HG02840 (cell line): Measurements from ENCODE around the gene NF2.

Experiments
- ATAC-seq: cut with Tn5 transposase; IDR thresholded peaks from one replicate; pipeline ENCODE4 v1.9.1; 2021; ENCODE audit warnings: mild to moderate bottlenecking, moderate library complexity, moderate number of reproducible peaks; ENCODE audit not compliant: unreplicated experiment, low FRiP score

Gene NF2

DNA sequence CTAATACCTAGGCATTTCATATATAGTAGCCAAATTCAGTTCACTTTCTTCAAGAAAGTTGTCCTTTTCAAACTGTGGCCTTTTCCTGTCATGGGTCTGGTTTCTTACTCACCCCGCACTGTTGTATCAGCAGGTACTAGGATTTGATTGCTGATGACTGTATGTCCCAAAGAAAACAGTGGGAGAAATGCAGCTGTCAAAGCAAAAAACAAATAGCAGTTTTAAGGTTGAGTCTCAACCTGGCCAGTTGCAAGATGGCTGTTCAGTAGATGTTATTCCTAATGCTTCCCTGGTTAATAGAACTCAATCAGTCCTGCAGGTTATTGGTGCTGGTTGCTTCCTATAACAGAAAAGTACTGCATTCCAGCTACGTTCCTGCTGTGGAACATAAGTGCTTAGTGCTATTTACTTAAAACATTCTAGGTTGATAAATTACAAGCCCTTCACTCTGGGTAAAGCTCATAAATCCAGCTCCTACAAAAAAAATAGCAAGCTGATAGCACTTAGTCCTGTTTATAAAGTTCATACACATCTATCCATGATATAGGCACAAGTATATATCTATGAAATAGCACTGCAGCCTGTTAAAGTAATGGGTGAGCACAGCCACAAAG, 26.6 kb downstream of the NF2 start:
- no peak for ATAC-seq

DNA sequence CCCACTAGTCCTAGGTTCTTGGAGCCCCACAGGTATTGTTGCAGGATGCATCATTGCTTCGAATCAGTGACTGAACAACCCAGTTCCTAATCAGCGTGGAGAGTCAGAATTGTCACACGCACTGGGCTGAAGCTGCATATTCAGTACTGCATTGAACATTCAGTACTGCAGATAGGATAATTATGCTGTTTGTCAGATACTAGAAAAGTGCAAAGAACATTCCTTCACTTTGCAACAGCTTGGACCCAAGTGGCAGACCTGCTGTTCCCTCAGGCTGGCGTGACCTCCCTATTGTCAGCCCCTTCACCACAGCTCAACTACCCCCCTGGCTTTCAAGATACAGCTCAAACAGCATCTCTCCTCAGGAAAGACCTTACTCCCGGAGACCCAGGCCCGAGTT, 27.6 kb downstream of the NF2 start:
- no peak for ATAC-seq

DNA sequence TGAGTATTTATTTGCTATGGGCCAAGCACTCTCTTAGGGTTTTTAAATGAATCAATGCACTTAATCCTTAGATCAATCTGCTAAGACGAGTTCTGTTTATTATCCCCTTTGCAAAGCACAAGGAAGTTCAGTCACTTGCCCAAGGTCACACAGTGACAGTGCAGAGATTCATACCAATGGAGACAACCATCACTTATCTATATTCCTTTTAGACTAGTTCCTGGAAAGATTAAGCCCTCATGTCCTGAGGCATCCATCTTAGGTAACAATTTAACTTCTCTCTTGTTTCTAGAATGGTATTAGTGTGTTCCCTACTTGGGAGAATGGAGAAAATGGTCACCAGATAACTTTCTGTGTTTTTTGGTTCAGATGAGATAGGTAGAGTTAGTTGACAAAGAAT, 28.3 kb downstream of the NF2 start:
- ATAC-seq, result no peak

DNA sequence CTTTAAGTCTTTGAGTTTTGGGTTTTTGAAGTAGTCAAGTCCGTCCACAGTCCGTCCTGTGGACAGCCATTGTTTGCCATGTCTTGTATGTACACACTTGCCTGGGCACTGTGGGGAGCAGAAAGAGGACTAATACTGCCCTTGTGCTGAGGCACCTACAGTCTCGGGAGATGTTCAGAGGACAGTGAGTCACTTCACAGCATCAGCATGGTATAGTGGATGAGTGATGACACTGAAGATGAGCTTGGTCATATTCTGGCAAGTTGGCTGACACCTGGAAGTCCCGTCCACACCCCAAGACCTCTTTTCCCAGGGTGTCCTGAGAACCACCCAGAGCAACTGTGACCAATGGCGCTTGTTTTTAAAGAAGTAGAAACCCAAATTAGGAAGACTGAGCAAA, 29.2 kb downstream of the NF2 start:
- ATAC-seq, result no peak

DNA sequence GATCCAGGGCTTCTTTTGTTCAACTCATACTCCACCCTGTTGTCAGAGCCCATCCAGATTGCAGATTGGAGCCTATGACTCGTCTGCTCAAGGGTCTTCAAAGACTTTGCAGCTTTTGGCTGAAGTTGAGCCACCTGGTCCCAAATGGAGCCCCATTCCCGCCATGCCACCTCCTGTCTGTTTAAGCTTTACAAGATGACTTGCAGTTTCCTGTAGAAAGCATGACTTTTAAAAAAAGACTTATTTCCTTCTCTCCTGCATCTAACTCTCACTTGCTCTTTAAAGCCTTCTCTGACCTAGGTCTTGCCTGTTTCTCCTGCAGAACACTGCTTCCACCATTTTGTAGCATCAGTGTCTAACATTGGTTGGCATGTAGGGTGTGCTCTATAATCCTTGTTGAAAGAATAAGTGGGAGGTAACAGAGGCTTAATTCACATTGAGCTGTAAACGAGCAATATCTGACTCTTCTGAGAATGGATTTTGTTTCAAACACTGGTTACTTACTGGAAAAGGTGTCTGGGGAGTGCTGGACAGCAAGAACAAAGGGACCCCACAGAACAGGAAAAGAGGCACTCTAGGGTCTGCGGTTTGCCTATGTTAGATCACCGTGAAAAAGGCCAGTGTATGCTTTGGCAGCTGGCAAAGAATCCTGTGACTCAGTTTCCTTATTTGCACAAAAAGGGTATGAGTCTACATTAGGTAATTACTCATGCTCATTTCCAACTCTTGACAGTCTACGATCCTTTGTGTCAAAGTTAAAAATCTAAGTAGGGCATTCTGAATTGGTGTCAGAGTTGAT, 30.3 kb downstream of the NF2 start:
- no peak for ATAC-seq

GRCh38 chr22:29634847-29635246, 31.4 kb downstream of the NF2 start:
- no peak for ATAC-seq

GRCh38 chr22:29635734-29636357, 32.4 kb downstream of the NF2 start:
- no peak for ATAC-seq

GRCh38 chr22:29636751-29637150, 33.3 kb downstream of the NF2 start:
- no peak for ATAC-seq

- no peak for ATAC-seq
Observed at GRCh38 chr22:29637181-29637580, 33.7 kb downstream of the NF2 start.

GRCh38 chr22:29638678-29639077, 35.2 kb downstream of the NF2 start:
- ATAC-seq, result no peak

DNA sequence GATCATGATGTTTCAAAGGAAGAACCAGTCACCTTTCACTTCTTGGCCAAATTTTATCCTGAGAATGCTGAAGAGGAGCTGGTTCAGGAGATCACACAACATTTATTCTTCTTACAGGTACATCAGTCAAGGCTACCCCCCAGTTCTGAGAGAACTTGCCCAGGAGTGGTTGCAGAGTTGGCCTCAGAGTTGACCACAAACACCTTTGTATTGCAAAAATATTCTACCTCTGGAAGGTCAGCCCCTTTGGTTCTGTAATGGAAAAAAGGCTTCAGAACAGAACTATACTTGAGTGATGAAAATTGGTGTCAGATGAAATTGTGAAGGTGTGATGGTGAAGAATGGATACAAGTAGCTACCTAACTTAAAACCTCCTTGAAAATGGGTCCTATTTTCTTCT, 35.7 kb downstream of the NF2 start:
- ATAC-seq, result no peak

GRCh38 chr22:29641042-29641699, 37.7 kb downstream of the NF2 start:
- ATAC-seq, result no peak

DNA sequence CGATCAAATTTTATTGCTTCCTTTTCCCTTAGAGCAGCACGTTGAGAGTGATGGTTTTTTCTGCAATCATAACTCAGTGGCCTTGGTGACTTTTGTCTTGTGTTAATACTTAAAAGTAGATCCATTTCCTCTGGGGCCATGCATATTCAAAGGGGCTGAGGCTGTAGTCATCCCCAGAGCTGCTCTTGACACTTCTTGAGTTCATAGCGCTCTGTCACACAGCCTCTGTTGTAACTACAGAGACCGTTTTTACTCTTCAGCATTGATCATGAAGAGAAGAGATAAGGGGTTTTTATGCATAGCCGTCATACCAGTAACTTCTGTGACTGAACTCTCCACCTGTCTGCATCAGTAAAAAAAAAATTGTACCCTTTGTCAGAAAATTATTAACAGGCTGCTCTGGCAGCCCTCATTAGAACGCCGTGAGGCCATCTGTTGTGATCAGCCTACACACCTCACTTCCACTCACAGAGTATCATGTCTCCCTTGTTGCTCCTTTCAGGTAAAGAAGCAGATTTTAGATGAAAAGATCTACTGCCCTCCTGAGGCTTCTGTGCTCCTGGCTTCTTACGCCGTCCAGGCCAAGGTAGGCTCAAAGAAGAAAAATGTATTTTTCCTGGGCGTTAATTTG, 38.4 kb downstream of the NF2 start:
- no peak for ATAC-seq

GRCh38 chr22:29642694-29643093, 39.3 kb downstream of the NF2 start:
- ATAC-seq, result no peak

GRCh38 chr22:29647954-29648737, 44.7 kb downstream of the NF2 start:
- ATAC-seq, result no peak

DNA sequence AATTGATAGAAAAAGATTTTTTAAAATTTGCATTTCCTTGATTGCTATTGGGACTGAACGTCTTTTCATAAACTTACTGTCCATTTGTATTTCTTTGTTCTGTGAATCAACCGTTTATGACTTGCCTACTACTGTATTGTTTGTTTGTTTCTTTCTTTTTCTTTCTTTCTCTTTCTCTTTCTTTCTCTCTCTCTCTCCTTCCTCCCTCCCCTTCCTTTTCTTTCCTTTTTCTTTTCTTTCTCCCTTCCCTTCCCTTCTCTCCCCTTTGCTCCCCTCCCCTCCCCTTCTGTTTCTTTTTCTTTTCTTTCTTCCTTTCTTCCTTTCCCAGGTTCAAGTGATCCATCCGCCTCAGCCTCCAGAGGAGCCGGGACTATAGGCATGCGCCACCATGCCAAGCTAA, 46.9 kb downstream of the NF2 start:
- no peak for ATAC-seq

DNA sequence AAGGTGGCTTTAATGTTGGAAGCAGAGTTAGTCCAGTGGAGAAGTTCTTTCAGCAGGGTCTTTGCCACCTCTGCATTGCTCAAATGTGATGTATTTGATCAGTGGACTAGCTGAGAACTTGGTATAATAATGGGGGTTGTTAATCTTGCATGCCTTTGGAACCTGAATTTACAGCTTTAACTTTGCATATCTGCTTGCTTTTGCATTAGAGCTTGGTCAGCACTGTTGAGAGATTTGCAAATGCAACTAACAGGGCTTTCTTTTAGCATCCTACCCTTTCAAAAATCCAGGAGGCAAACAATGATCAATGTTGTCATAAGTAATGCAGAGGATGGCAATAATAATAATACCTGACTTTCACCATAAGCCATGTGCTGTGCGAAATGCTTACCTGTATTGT, 48.2 kb downstream of the NF2 start:
- no peak for ATAC-seq

DNA sequence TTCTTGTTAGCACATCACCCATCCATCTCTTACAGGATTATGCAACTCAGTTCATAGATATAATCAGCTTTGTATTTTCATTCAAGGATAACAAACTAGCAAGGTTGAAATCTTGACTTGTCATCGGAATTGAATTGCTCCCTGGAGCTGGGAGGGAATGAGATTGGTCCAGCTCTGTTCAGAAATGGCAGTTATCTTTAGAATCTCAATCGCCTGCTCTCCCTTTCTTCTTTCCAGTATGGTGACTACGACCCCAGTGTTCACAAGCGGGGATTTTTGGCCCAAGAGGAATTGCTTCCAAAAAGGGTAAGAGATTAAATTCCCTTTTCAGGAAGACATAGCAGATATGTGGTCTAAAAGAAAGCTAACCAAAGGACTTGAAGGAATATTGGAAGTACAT, 51.0 kb downstream of the NF2 start:
- ATAC-seq, result no peak

- ATAC-seq, result no peak
Observed at GRCh38 chr22:29654882-29655281, 51.4 kb downstream of the NF2 start.

- ATAC-seq, result no peak
Observed at GRCh38 chr22:29658176-29658575, 54.7 kb downstream of the NF2 start.
